ENCODE measurements around the gene KCNQ5.

Gene KCNQ5

DNA sequence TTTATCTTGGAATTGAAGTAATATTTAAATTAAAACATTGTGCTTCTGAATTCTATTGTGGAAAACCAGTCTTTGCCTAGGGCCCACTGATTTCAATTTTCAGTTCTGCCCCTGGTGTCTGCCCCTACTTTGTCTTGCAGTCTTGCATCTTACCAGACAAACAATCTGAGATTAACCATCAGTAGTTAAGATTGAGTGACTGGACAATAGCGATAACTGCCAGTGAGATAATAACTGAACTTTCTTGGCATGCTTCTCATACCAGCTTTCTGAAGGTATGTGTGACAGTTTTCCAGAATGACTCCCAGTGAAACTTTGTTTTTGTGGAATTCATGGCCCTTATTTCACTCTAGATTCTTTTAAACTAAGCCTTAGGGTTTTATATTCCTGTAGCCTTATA is 53.5 kb downstream of the KCNQ5 start:
- DNase-seq (ENCODE audit: low spot score), result no peak
- TF ChIP-seq, protein P1, sequence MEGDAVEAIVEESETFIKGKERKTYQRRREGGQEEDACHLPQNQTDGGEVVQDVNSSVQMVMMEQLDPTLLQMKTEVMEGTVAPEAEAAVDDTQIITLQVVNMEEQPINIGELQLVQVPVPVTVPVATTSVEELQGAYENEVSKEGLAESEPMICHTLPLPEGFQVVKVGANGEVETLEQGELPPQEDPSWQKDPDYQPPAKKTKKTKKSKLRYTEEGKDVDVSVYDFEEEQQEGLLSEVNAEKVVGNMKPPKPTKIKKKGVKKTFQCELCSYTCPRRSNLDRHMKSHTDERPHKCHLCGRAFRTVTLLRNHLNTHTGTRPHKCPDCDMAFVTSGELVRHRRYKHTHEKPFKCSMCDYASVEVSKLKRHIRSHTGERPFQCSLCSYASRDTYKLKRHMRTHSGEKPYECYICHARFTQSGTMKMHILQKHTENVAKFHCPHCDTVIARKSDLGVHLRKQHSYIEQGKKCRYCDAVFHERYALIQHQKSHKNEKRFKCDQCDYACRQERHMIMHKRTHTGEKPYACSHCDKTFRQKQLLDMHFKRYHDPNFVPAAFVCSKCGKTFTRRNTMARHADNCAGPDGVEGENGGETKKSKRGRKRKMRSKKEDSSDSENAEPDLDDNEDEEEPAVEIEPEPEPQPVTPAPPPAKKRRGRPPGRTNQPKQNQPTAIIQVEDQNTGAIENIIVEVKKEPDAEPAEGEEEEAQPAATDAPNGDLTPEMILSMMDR (IDR thresholded peaks at IDR 0.05; ENCODE audit: extremely low read depth, missing control alignments), result no peak

DNA sequence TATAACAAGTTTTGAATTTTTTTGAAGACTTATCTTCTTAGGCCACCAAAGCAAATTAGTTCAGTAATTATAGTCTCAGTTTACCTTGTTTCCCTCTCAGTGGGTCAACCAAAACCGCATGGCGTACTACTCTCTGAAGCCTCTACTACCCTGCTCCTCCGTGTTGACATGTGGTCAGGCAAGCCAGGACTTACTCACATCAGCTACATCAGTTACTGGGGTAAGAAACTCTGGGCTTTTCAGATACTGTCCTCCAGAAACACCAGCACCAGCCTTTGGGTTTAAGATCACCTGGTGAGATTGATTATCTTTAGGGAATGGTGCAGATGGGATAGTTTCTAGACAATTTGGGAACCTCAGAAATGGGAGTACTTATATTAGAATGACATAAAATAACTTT is 55.1 kb downstream of the KCNQ5 start:
- no peak for DNase-seq (ENCODE audit: low spot score)
- TF ChIP-seq, protein P1 (IDR thresholded peaks at IDR 0.05; ENCODE audit: extremely low read depth, missing control alignments), result no peak

DNA sequence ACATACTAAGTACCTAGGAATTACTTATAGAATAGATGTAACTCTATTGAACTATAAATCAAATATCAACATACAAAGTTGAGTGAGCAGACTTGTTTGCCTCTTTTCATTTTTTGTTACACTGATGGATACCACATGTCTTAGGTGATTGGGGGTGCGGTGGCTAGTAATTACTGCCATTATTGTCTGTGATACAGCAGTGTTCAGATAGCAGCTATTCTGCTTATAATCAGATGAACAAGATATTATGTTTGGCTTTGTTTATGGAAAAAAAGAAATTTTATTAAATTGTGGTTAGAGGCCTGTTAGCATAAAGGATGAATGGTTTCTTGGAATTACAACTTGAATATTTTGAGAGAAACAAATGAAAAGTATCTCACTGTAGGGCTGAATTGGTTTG is 55.9 kb downstream of the KCNQ5 start:
- TF ChIP-seq, protein P1 (IDR thresholded peaks at IDR 0.05; ENCODE audit: extremely low read depth, missing control alignments), result no peak
- DNase-seq (ENCODE audit: low spot score), result no peak

DNA sequence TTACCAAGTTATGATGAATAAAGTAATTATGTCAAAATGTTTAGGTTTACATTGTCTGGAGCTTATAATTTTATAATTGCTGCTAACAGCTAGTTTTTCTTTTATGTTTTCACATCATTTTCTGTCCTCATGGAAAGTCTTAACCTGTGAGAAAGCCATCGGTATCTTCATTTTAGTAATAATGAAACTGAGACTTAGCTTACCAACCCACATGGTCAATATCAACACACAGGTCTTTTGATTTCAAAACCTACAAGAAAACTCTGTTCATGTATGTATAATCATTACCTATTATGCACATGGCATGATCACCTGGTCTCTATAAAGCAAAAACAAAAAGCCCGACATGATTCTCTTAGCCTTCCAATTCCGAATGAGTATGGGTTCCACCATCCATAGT is 61.9 kb downstream of the KCNQ5 start:
- peak; percentile 55 for DNase-seq (ENCODE audit: low spot score)
- TF ChIP-seq, protein P1 (IDR thresholded peaks at IDR 0.05; ENCODE audit: extremely low read depth, missing control alignments), result no peak

DNA sequence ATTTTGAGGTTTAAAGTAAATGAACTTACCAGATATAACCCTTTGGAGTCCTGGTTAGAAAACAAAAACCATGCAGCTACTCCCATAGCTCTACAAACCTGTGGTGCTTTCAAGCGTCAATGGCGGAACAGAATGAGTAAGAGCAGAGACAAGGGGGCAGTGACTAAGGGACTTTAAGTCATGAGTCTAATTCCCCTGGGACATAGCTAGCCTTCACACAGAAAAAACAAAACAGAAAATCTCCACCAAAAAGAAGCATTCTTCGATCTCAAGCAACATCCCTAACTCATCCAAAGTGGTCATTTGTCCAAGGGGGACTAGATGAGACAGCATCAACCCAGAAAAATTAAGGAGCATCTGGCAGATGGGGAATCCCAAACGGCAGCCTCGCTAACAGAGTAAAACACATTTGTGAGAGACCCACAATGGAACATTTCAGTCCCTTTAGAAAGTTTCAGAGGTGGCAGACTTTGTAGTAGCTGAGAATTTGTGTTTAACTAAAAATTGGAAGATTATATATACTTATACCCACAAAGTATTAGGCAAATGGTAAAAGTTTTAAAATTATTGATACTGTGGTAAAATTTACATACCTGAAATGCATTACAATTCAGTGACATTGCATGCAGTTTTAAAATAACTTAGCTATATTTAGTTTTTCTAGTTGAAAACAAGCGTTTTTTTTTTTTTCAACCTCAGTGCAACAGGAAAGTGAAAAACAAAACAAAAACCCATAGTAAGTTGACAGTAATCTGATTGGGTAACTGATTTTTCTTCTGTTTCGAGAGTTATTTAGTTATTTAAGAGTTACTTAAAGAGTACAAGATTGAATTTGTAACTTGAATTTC is 67.5 kb downstream of the KCNQ5 start:
- TF ChIP-seq, protein P1 (IDR thresholded peaks at IDR 0.05; ENCODE audit: extremely low read depth, missing control alignments), result no peak
- DNase-seq (ENCODE audit: low spot score), result peak; percentile 68

DNA sequence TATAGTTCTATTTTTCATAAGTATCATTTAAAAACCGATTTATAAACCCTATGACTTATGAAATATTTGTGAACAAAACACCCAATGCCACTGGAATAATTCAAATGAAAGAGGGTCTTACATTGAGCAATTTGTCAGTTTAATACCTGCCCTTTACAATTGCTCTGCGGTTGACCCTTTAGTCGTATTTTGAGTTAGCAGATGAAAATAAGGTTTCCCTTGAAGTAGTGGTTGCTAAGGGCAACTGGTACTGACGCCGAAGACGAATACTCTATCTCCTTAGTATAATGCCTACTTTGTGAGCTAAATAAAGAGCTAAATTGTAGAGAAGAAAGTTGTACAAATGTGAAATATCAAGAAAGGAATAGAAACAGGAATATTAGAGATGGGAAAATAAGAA is 69.4 kb downstream of the KCNQ5 start:
- no peak for DNase-seq (ENCODE audit: low spot score)

DNA sequence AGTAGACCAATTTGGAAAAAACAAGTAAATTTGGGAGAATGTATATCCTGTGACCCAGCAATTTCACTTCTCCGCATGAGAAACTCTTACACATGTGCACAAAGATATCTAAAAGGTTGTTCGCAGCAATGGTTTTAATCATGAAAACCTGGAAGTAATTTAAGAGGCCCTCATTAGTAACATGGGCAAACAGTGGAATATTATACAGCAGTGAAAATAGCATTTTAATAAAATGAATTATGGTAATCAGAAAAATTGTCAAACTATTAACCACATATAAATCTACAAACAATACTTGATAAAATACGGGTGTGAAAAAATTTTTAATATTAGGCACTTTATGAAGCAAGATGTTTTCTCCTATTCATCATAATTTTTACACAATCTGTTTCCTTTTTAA is 74.2 kb downstream of the KCNQ5 start:
- no peak for DNase-seq (ENCODE audit: low spot score)
- TF ChIP-seq, protein P1 (IDR thresholded peaks at IDR 0.05; ENCODE audit: extremely low read depth, missing control alignments), result no peak

More for the DNA sequence above, 69.4 kb downstream of the KCNQ5 start:
- TF ChIP-seq, protein P1 (IDR thresholded peaks at IDR 0.05; ENCODE audit: extremely low read depth, missing control alignments), result no peak
